Hepatocyte (in vitro differentiated cells): ENCODE data around the gene ENPP1. TPM values are rescaled to one million over a fixed set of nuclear protein-coding genes. Genes with fewer than 3 reads are reported as not detected.

ENCODE experiments used
- DNase-seq: peaks from one replicate; pipeline ENCODE4 v3.0.0-alpha.2; 2016; ENCODE audit warnings: low spot score
- H2AFZ ChIP-seq: fragments of 200-600 bp; sonication (generic); 2 replicates; pipeline ENCODE4 v1.6.0; 2016; ENCODE audit warnings: antibody characterized with exemption, mild to moderate bottlenecking
- H3K27ac ChIP-seq: fragments of 200-600 bp; sonication (generic); 2 replicates; pipeline ENCODE4 v1.5.1; 2016; ENCODE audit warnings: mild to moderate bottlenecking
- H3K27me3 ChIP-seq: fragments of 200-600 bp; sonication (generic); 2 replicates; pipeline ENCODE4 v1.6.1; 2016
- H3K36me3 ChIP-seq: fragments of 200-600 bp; sonication (generic); replicated peaks from 2 replicates; pipeline ENCODE4 v1.5.1; 2016; ENCODE audit warnings: low read depth; ENCODE audit not compliant: insufficient read depth
- H3K4me1 ChIP-seq: fragments of 200-600 bp; sonication (generic); 2 replicates; pipeline ENCODE4 v1.5.1; 2016; ENCODE audit warnings: mild to moderate bottlenecking, moderate library complexity; ENCODE audit not compliant: insufficient read depth
- H3K4me2 ChIP-seq: fragments of 200-600 bp; sonication (generic); 2 replicates; pipeline ENCODE4 v1.6.0; 2016
- H3K4me3 ChIP-seq: fragments of 200-600 bp; sonication (generic); 2 replicates; pipeline ENCODE4 v1.5.1; 2016; ENCODE audit warnings: mild to moderate bottlenecking
- H3K79me2 ChIP-seq: fragments of 200-600 bp; sonication (generic); 2 replicates; pipeline ENCODE4 v1.6.0; 2017; ENCODE audit warnings: mild to moderate bottlenecking
- H3K9me2 ChIP-seq: fragments of 200-600 bp; sonication (generic); replicated peaks from 2 replicates; pipeline ENCODE4 v1.6.0; 2017; ENCODE audit warnings: mild to moderate bottlenecking; ENCODE audit not compliant: insufficient read depth
- H3K9me3 ChIP-seq: fragments of 200-600 bp; sonication (generic); 2 replicates; pipeline ENCODE4 v1.5.1; 2016; ENCODE audit warnings: low read depth, mild to moderate bottlenecking
- H4K20me1 ChIP-seq: fragments of 200-600 bp; sonication (generic); 2 replicates; pipeline ENCODE4 v1.6.0; 2016; ENCODE audit warnings: mild to moderate bottlenecking; ENCODE audit not compliant: insufficient read depth, poor library complexity, severe bottlenecking
- CTCF ChIP-seq: fragments of 200-600 bp; sonication (generic); IDR thresholded peaks from 2 replicates; pipeline ENCODE4 v1.5.1; 2016; ENCODE audit warnings: antibody characterized with exemption, mild to moderate bottlenecking; ENCODE audit not compliant: poor library complexity
- EZH2 ChIP-seq: fragments of 200-600 bp; sonication (generic); IDR thresholded peaks from 2 replicates; pipeline ENCODE4 v1.6.1; 2016; ENCODE audit warnings: antibody characterized with exemption, mild to moderate bottlenecking, borderline replicate concordance
- EZH2phosphoT487 ChIP-seq: fragments of 200-600 bp; sonication (generic); IDR thresholded peaks from one replicate; pipeline ENCODE4 v1.6.1; 2018; ENCODE audit warnings: antibody characterized with exemption, mild to moderate bottlenecking, low read depth, moderate library complexity; ENCODE audit not compliant: unreplicated experiment, severe bottlenecking
- WGBS: methylation state at CpG from one replicate; pipeline ENCODE4 v1.1.6; 2016; ENCODE audit warnings: low lambda C conversion rate; ENCODE audit errors: missing lambda C conversion rate; 5-methylcytosine and 5-hydroxymethylcytosine counted together
- polyA plus RNA-seq: library from polyadenylated mRNA; unstranded; fragments of >200 nt; fragmentation: Nextera tagmentation; extraction: Ambion mirVana; gene quantifications from 2 replicates; pipeline ENCODE4 v1.2.1, GENCODE V29; 2016
- total RNA-seq: library from RNA; depleted of rRNA; stranded (reverse); fragments of >200 nt; gene quantifications from 2 replicates; pipeline ENCODE4 v1.2.3, GENCODE V29; 2014

ENPP1 gene
- total and polyA plus RNA-seq, 2 experiments from 2014 or later, result 74.7 to 86.9 TPM

DNA sequence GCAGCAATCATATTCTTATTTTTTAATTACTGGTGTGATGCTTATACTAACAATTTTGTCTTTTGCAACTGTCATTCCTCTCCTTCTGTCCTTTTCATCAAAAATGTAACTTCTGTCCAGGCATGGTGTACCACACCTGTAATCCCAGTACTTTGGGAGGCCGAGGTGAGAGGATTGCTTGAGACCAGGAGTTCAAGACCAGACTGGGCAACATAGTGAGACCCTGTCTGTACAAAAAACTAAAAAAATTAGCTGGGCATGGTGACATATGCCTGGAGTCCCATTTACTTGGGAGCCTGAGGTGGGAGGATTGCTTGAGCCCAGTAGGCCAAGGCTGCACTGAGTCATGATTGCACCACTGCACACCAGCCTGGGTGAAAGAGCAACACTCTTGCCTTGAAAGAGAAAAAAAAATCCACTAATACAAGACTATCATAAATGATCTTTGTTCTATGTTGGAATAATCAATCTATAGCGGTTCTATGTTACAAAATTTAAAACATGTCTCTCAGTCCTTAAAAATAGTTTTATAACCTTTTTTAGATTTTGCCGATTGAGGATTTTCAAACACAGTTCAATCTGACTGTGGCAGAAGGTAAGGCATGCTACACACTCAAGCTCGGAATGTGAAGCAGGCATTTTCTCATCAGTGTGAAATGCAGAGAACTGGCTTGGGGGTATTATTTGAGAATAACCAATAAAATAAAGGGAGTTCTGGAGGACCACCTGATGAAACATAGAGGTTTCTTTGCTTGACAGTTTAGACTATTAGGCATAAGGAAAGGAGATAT lies 70.4 kb downstream of the ENPP1 start:
- 92% methylated on average over 4 of the region's 4 CpGs for whole genome bisulfite sequencing
- no peaks in the 10 kb centered on the region for H3K27me3 ChIP-seq
- no peak overlapping the region for H3K4me2 ChIP-seq
- no peak overlapping the region for H3K27ac ChIP-seq
- no peaks in the 10 kb centered on the region for H3K9me3 ChIP-seq
- H3K4me3 ChIP-seq, result no peak overlapping the region
- H3K79me2 ChIP-seq, result no peaks in the 10 kb centered on the region
- H3K36me3 ChIP-seq, result no peaks in the 10 kb centered on the region
- TF ChIP-seq EZH2phosphoT487 (no peak), CTCF (no peak), EZH2 (no peak)
- no peak for DNase-seq
- no peaks in the 10 kb centered on the region for H4K20me1 ChIP-seq
- no peaks in the 10 kb centered on the region for H3K9me2 ChIP-seq
- H3K4me1 ChIP-seq, result no peaks in the 10 kb centered on the region
- no peak overlapping the region for H2AFZ ChIP-seq

GRCh38 chr6:131883016-131883415 lies 75.2 kb downstream of the ENPP1 start:
- TF ChIP-seq CTCF (no peak), EZH2phosphoT487 (no peak), EZH2 (no peak)
- Histone ChIP-seq H2AFZ (no peak overlapping the region), H3K9me2 (no peaks in the 10 kb centered on the region), H3K4me3 (no peak overlapping the region), H3K27ac (no peak overlapping the region), H3K9me3 (no peaks in the 10 kb centered on the region), H3K79me2 (no peaks in the 10 kb centered on the region), H3K36me3 (no peaks in the 10 kb centered on the region), H3K4me1 (no peaks in the 10 kb centered on the region), H4K20me1 (no peaks in the 10 kb centered on the region), H3K27me3 (no peaks in the 10 kb centered on the region), H3K4me2 (no peak overlapping the region)
- DNase-seq, result no peak
- WGBS, result 95% methylated on average over 2 of the region's 2 CpGs

GRCh38 chr6:131885237-131885636 lies 77.4 kb downstream of the ENPP1 start:
- Histone ChIP-seq H3K4me2 (no peak overlapping the region), H3K9me2 (no peaks in the 10 kb centered on the region), H2AFZ (no peak overlapping the region), H3K4me1 (no peaks in the 10 kb centered on the region), H3K36me3 (no peaks in the 10 kb centered on the region), H4K20me1 (no peaks in the 10 kb centered on the region), H3K4me3 (no peak overlapping the region), H3K27me3 (no peaks in the 10 kb centered on the region), H3K79me2 (no peaks in the 10 kb centered on the region), H3K27ac (no peak overlapping the region), H3K9me3 (no peaks in the 10 kb centered on the region)
- no peak for TF ChIP-seq EZH2
- no peak for TF ChIP-seq CTCF
- TF ChIP-seq EZH2phosphoT487, result no peak
- 87% methylated on average over 1 of the region's 1 CpG for WGBS
- no peak for DNase-seq
